GM12878 (cell line): Measurements from ENCODE around the gene CAB39L. TPM values are rescaled to one million over a fixed set of nuclear protein-coding genes. Genes with fewer than 3 reads are reported as not detected.

Source experiments
- IRF5 ChIP-seq: fragments of 450-650 bp; IDR thresholded peaks from 2 replicates; pipeline ENCODE4 v1.6.1; 2017; ENCODE audit warnings: borderline replicate concordance
- PKNOX1 ChIP-seq: fragments of 450-650 bp; IDR thresholded peaks from 2 replicates; pipeline ENCODE4 v1.6.1; 2016; ENCODE audit warnings: mild to moderate bottlenecking
- ZBTB4 ChIP-seq: fragments of 450-650 bp; formaldehyde crosslinking; IDR thresholded peaks from 2 replicates; pipeline ENCODE4 v1.4.0; 2022; ENCODE audit warnings: mild to moderate bottlenecking, moderate library complexity
- ZNF592 ChIP-seq: fragments of 450-650 bp; IDR thresholded peaks from 2 replicates; pipeline ENCODE4 v1.6.1; 2017; ENCODE audit warnings: mild to moderate bottlenecking, moderate library complexity
- polyA plus RNA-seq, 11 experiments: library from polyadenylated mRNA; depleted of rRNA in 4 of 11; unstranded in 6 of 11; stranded (reverse) in 5 of 11; fragments of >200 nt; fragmentation: Nextera tagmentation in 4 of 11; fragmentation: Illumina TruSeq in 1 of 11; extraction: Ambion mirVana in 4 of 11; extraction: Trizol in 1 of 11; gene quantifications; 1 replicate in 1 of 11; 2 replicates in 10 of 11; pipeline versions ENCODE4 v1.2.1 to v1.2.3, GENCODE V29; 2011 to 2016; ENCODE audit warnings: inconsistent platforms in 2 of 11, missing spikeins in 2 of 11, low read depth in 1 of 11
- total RNA-seq, 4 experiments: library from RNA; depleted of rRNA in 3 of 4; stranded (reverse); fragments of >200 nt in 3 of 4; fragmentation: Illumina TruSeq in 1 of 4; extraction: Trizol in 1 of 4; gene quantifications; 2 replicates each; pipeline versions ENCODE4 v1.2.1 to v1.2.3, GENCODE V29; 2013 to 2021

The CAB39L gene
- total and polyA plus RNA-seq, 10 of the 15 experiments (the other 5 are each of a cell fraction or from before 2014, with no cell fraction given), result 0.88 to 3.0 (median 1.7) TPM

- TF ChIP-seq ZNF592, result no peak
- TF ChIP-seq PKNOX1, result no peak
- TF ChIP-seq ZBTB4, result no peak
- TF ChIP-seq IRF5, result no peak
Measured at GRCh38 chr13:49302817-49303216, 141.0 kb downstream of the CAB39L start (continued).
